GM12872 (cell line): ENCODE measurements around the gene SGPL1.

Experiments
- TF ChIP-seq, protein P1 (sequence below): IDR thresholded peaks from 3 replicates; pipeline ENCODE4 v1.5.1; 2011; ENCODE audit warnings: low read depth, mild to moderate bottlenecking, low read length, moderate library complexity; ENCODE audit not compliant: insufficient read depth

The SGPL1 gene

GRCh38 chr10:70849582-70850016, 33.9 kb downstream of the SGPL1 start:
- TF ChIP-seq, protein P1, sequence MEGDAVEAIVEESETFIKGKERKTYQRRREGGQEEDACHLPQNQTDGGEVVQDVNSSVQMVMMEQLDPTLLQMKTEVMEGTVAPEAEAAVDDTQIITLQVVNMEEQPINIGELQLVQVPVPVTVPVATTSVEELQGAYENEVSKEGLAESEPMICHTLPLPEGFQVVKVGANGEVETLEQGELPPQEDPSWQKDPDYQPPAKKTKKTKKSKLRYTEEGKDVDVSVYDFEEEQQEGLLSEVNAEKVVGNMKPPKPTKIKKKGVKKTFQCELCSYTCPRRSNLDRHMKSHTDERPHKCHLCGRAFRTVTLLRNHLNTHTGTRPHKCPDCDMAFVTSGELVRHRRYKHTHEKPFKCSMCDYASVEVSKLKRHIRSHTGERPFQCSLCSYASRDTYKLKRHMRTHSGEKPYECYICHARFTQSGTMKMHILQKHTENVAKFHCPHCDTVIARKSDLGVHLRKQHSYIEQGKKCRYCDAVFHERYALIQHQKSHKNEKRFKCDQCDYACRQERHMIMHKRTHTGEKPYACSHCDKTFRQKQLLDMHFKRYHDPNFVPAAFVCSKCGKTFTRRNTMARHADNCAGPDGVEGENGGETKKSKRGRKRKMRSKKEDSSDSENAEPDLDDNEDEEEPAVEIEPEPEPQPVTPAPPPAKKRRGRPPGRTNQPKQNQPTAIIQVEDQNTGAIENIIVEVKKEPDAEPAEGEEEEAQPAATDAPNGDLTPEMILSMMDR, result no peak

DNA sequence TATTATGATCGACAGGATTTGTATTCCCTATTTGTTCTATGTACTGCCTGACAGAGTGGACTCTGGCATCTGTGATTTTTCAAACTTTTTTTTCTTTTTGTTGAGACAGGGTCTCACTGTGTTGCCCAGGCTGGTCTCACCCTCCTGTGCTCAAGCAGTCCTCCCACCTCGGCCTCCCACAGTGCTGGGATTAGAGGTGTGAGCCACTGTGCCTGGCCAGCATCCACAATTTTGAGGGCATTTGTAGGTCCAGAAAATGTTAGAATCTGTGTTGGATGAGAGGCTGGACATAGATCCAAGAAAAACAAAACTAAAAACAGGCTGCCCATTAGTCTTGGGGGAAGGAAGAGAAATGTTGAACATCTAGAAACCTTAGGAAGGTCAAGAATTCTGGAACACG, 34.3 kb downstream of the SGPL1 start:
- TF ChIP-seq, protein P1, result no peak

GRCh38 chr10:70851597-70852475, 36.1 kb downstream of the SGPL1 start:
- TF ChIP-seq, protein P1, result no peak

GRCh38 chr10:70853038-70853437, 37.3 kb downstream of the SGPL1 start:
- TF ChIP-seq, protein P1, result no peak

- TF ChIP-seq, protein P1, result no peak
Measured at GRCh38 chr10:70853457-70853856, 37.7 kb downstream of the SGPL1 start.

DNA sequence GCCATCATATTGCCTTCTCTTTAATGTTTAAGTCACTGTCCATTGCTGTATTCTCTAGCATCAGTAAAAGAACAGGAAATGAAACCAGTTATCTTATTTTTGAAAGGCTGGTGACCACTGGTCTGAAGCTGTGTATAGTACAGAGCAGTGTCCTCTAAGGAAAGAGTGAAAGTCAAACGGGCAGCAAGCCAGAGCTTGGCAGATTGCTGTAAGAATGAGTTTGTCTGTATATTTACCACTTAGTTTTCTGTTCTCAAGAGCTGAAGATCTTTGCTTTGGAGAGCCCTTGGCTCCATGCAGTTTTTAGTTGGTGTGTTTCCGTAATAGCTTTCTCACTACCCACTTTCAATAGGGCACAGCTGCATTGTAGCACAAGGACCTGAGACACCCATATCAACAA, 40.7 kb downstream of the SGPL1 start:
- TF ChIP-seq, protein P1, result no peak

DNA sequence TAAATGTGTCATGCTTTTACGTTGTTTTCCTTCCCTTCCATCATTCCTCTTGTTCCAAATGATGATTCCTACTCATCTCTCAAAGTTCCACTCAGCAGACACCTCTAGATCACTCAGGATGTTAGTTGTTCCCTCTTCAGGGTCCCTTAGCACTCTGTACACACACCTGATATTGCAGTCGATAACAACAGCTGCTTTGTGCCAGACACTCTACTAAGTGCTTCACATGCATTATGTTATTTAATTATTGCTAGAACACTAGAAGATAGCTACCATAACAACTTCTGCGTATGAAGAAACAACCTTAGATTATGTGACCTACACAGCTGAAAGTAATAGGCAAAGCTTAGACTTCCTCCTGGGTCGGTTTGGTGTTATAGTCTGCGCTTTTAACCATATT, 43.0 kb downstream of the SGPL1 start:
- TF ChIP-seq, protein P1, result no peak
